ENCODE results near the gene RAET1G.
"Not testable (repeated sequence)": the region's sequence is repeated elsewhere in the genome, so short reads cannot be mapped to it uniquely, and the experiment has no call there.

The RAET1G gene

GRCh38 chr6:149953934-149954327 is 31.0 kb upstream of the RAET1G start:
- H3K27me3 ChIP-seq (ENCODE audit: insufficient read depth, poor library complexity, severe bottlenecking): peaks cover 23% of the 10 kb centered on the region
- peak; percentile 41 for TF ChIP-seq CTCF (IDR thresholded peaks at IDR 0.05; ENCODE audit: poor library complexity, severe bottlenecking)
- H3K4me3 ChIP-seq (ENCODE audit: severe bottlenecking); DNase-seq (ENCODE audit: low spot score); H3K27ac ChIP-seq (ENCODE audit: poor library complexity, severe bottlenecking); H3K4me1 ChIP-seq (ENCODE audit: insufficient read depth, poor library complexity, severe bottlenecking); H3K36me3 ChIP-seq (ENCODE audit: low read depth); H3K9me3 ChIP-seq (ENCODE audit: severe bottlenecking): not testable (repeated sequence)
- peak; percentile 96 for ATAC-seq (ENCODE audit: low read depth)

- peaks cover 23% of the 10 kb centered on the region for H3K27me3 ChIP-seq (ENCODE audit: insufficient read depth, poor library complexity, severe bottlenecking)
- peak; percentile 51; the same call in 2 of the 3 replicates for ATAC-seq (ENCODE audit: low read depth)
- not testable (repeated sequence) for DNase-seq (ENCODE audit: low spot score)
These were observed 30.5 kb upstream of the RAET1G start for GRCh38 chr6:149953390-149953789.

GRCh38 chr6:149951626-149952025 is 28.7 kb upstream of the RAET1G start:
- Histone ChIP-seq H3K4me3 (ENCODE audit: severe bottlenecking) (no peak overlapping the region), H3K9me3 (ENCODE audit: severe bottlenecking) (no peaks in the 10 kb centered on the region), H3K36me3 (ENCODE audit: low read depth) (no peaks in the 10 kb centered on the region), H3K4me1 (ENCODE audit: insufficient read depth, poor library complexity, severe bottlenecking) (peaks cover 6% of the 10 kb centered on the region), H3K27me3 (ENCODE audit: insufficient read depth, poor library complexity, severe bottlenecking) (peaks cover 17% of the 10 kb centered on the region), H3K27ac (ENCODE audit: poor library complexity, severe bottlenecking) (no peak overlapping the region)
- no peak for TF ChIP-seq CTCF (IDR thresholded peaks at IDR 0.05; ENCODE audit: poor library complexity, severe bottlenecking)
- ATAC-seq (ENCODE audit: low read depth): no peak
- no peak for DNase-seq (ENCODE audit: low spot score)

More at GRCh38 chr6:149953390-149953789, 30.5 kb upstream of the RAET1G start:
- not testable (repeated sequence) for H3K9me3 ChIP-seq (ENCODE audit: severe bottlenecking); H3K27ac ChIP-seq (ENCODE audit: poor library complexity, severe bottlenecking); H3K4me3 ChIP-seq (ENCODE audit: severe bottlenecking); H3K36me3 ChIP-seq (ENCODE audit: low read depth); H3K4me1 ChIP-seq (ENCODE audit: insufficient read depth, poor library complexity, severe bottlenecking)

DNA sequence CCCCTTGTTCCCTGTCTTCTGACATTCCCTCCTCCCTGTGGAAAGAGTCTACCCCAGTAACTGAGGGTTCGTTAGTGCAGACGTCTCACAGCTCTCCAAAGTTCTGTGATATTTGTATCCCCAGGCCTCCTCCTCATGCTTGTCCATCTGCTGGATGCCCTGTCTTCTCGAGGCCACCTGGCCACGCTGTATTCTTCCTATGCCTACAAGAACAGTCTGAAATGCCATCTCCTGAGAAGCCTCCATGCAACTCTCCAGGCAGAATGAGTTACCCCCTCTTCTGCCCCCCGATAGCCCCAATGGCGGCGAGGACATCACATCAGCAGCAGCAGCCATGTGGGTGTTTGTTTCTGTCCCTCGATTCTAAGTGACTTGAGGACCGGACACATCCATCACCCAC is 28.2 kb upstream of the RAET1G start:
- H3K4me1 ChIP-seq (ENCODE audit: insufficient read depth, poor library complexity, severe bottlenecking): peaks cover 6% of the 10 kb centered on the region
- no peaks in the 10 kb centered on the region for H3K36me3 ChIP-seq (ENCODE audit: low read depth)
- H3K9me3 ChIP-seq (ENCODE audit: severe bottlenecking): no peaks in the 10 kb centered on the region
- DNase-seq (ENCODE audit: low spot score) (no peak), ATAC-seq (ENCODE audit: low read depth) (no peak)
- peaks cover 16% of the 10 kb centered on the region for H3K27me3 ChIP-seq (ENCODE audit: insufficient read depth, poor library complexity, severe bottlenecking)
- no peak overlapping the region for H3K27ac ChIP-seq (ENCODE audit: poor library complexity, severe bottlenecking)
- no peak for TF ChIP-seq CTCF (IDR thresholded peaks at IDR 0.05; ENCODE audit: poor library complexity, severe bottlenecking)
- H3K4me3 ChIP-seq (ENCODE audit: severe bottlenecking): no peak overlapping the region

DNA sequence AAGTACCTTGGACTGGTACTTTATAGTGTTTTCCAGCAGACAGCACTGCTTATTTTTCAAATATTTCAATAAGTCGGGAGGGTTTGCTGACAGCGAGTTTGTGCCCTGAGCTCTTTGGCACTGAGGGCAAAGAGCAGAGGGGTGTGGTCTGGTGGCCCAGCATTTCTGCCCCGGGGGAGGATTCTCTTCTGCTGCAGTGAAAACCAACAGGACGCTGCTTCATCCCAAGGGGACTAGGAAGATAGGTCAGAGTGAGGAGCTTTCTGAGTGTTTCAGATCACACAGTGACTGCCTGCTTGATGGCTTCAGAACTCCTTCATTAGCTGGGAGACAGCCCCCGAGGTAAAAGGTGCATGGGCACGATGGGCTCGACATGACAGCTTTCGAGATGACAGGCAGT is 27.5 kb upstream of the RAET1G start:
- no peak overlapping the region for H3K27ac ChIP-seq (ENCODE audit: poor library complexity, severe bottlenecking)
- H3K4me1 ChIP-seq (ENCODE audit: insufficient read depth, poor library complexity, severe bottlenecking): peaks cover 6% of the 10 kb centered on the region
- ATAC-seq (ENCODE audit: low read depth) (no peak), DNase-seq (ENCODE audit: low spot score) (no peak)
- H3K36me3 ChIP-seq (ENCODE audit: low read depth): no peaks in the 10 kb centered on the region
- no peaks in the 10 kb centered on the region for H3K9me3 ChIP-seq (ENCODE audit: severe bottlenecking)
- no peak for TF ChIP-seq CTCF (IDR thresholded peaks at IDR 0.05; ENCODE audit: poor library complexity, severe bottlenecking)
- no peak overlapping the region for H3K4me3 ChIP-seq (ENCODE audit: severe bottlenecking)
- peaks cover 10% of the 10 kb centered on the region for H3K27me3 ChIP-seq (ENCODE audit: insufficient read depth, poor library complexity, severe bottlenecking)
